Measurements from ENCODE around the gene PACRG.
"Not testable (repeated sequence)": the region's sequence is repeated elsewhere in the genome, so short reads cannot be mapped to it uniquely, and the experiment has no call there.

Gene PACRG

GRCh38 chr6:163311830-163312229 is 584.1 kb downstream of the PACRG start:
- no peak for DNase-seq (ENCODE audit: low spot score)

GRCh38 chr6:163313566-163313965 is 585.8 kb downstream of the PACRG start:
- DNase-seq (ENCODE audit: low spot score) = no peak

DNA sequence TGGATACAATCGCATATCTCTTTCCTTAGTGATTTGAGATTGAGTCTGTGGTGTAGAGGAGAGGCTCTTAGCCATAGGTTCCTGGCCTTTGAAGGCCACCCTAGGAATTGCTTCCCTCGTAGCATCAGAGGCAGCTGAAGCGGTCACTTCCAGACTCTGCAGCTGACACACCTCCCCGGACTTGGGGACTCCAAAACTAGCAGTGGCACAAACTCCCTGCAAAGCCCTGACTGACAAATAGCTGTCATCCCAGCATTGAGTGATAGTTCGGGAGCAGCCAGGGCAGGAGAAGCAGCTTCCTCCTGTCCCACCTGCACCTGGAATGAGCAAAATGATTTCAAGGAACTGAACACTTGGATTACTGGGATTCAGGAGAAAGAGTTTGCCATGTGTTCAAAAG is 586.2 kb downstream of the PACRG start:
- DNase-seq (ENCODE audit: low spot score) = no peak

- no peak for DNase-seq (ENCODE audit: low spot score)
Measured at GRCh38 chr6:163314791-163315470, 587.2 kb downstream of the PACRG start.

DNA sequence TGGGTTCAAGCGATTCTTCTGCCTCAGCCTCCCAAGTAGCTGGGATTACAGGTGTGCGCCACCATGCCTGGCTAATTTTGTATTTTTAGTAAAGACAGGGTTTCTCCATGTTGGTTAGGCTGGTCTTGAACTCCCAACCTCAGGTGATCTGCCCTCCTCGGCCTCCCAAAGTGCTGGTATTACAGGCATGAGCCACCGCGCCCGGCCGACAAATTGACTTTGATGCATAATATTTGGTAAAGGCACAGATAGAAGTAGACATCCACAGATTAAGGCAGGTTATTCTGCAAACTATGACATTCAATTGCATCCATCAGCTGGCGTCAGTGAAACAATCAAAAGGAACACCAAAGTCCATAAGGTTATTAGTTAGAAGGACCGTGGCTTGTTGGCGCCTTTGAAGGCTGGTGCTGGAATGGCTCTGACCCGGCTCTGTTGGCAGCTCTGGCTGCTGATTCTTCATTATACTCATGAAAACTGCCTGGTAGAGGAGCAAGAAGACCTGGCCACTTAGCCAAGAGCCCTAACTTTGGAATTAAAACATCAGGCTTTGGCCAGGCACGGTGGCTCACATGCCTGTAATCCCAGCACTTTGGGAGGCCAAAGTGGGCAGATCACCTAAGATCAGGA is 589.2 kb downstream of the PACRG start:
- DNase-seq (ENCODE audit: low spot score) = not testable (repeated sequence)

DNA sequence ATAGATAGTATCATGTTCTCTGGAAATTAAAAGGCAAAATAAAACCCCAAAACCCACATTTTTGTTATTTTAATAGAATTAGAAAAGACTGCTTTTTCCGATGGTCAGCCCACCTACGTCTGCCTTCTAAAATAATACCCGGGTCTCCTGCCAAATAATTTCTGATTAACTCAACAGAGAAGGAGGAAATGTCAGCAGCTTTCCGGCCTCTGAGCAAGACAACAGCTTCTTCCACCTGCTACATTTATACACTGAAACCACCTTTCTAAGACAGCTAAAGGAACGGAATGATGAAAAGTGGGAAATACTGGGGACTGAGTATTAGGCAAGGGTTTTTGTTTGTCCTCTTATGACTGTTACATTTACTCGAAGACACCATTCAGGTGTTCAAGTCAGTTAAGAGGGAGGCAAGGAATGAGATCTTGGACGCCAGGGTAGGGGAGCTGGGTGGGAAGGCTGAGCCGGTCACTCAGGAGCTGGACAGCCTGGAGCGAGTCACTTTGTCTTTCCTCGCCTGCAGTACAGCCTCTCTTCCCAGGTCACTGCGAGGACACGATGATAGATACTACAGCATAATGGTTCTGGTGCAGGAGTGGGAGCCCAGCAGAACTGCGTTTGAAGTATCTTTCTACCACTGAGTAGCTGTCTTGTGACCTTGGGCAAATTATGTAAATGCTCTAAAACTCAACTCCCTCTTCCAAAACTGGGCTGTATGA is 590.5 kb downstream of the PACRG start:
- no peak for DNase-seq (ENCODE audit: low spot score)

DNA sequence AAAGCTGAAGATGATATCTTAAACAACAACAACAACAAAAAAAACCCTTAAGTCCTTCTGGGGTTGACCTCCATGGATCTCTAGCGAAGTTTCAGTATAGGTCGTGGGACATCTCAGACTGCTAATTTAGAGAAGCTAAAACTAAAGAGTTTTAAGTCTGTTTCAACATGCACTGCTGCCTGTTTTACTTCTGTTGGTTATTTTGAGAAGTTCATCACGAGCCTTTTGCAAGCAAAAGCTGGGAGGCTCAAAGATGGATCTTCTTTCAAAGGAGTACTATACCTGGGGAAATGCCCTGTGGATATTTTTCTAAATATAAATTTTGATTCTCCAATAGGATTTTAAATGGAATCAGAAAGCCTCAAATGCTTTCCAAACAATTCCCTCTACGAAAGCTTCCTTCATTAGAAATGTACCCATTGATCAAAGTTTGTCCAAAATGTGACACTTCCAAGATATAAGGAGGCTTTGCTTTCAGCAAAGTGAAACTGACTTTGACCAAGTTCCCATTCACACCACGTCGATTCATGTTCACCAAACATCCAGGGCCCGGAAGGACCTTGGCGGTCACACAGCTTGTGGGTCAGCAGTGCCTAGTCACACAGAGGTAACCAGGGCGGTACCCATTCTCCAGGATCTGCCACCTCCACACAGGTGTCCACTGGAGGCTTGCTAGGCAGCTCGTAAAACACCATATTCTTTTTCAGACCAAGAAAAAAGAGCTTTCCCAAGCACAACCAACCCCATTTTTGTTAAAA is 592.0 kb downstream of the PACRG start:
- no peak for DNase-seq (ENCODE audit: low spot score)

DNA sequence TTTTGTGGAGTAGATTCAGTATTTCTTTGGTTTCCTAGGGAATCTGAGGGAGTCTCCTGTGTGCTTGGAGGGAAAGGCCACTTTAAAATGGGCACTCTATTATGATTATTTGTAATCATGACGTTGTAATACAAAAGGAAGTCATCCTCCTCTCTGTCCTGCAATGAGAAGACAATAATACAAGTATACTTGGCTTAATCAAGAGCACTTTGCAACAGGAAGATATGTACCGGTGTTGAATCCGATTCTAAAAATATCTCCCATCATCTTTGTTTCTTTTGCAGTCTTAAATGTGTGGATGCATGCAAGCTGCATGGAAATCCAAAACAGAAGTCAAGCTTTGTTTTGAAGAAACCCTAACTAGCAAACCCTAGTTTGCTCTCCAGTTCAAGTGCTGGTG is 592.6 kb downstream of the PACRG start:
- DNase-seq (ENCODE audit: low spot score) = no peak

DNA sequence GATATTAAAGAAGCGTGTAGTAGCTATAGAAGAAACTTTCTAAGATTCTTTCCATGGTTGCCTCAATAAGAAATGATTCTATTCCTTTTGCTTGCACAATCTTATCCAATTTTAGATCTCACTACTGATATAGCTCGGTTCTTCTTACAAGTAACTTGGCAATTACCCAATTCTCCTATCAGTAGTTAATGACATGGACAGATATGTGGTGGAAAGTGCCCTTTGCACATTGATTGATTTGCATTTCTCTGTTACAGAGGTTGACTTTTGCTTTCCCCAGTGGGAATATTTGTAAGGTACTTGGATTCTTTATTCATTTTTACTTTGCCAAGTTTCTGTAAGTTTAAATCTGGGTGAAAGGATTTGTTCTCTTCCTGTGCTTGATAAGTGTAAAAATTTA is 593.0 kb downstream of the PACRG start:
- DNase-seq (ENCODE audit: low spot score) = no peak

- DNase-seq (ENCODE audit: low spot score) = no peak
Measured at GRCh38 chr6:163321717-163322116, 593.9 kb downstream of the PACRG start.

DNA sequence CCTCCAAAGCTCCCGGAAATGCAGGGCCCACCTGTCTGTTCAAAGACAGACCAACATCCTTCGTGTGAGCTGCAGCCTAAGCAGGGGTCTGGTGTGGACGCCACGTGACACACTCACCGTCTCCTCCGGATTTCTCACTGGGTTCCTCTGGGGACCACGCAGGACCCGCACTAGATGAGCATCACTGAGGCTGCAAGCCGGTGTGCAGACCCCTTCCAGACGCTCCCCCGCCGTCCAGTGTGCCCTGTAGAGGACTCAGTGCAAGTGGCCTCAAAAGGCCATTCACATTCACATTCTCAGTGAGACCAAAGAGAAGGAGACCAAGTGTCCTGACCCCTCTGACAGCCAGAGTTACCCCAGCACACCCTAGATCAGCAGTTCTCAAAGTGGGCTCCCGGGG is 595.5 kb downstream of the PACRG start:
- no peak for DNase-seq (ENCODE audit: low spot score)

DNA sequence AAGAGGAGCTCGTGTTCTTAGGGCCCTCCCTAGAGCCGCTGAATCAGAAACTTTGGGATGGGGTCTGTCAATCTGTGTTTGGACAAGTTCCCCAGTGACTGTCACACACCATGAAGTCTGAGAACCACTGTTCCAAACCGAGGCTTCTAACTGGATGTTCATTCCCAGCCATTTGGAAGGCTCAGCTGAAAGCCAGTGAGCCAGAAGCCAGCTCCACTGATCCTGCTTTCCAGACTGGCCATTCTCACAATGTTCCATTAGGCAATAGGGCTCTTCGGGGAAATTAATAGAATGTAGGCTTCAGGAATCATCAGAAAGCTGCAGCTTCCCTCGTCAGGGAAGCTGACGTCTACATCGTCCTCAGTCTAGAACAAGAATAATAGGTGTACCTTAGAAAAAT is 595.9 kb downstream of the PACRG start:
- no peak for DNase-seq (ENCODE audit: low spot score)

DNA sequence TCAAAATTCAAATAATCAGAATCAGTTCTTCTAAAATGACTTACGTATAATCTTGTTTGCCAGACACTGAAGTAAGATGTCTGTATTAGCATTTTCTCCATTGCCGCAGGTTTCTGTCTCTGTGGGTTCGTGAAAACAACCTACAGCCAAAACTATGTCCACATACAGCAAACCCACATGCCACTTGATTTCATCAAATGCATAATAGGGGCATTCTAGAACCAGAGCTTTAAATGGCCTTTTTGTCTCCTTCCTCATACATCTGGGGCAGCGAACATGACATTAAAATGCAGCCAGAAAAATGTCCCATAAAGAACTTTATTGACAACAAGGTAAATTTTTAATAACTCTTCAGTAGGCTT is 596.5 kb downstream of the PACRG start:
- no peak for DNase-seq (ENCODE audit: low spot score)

- DNase-seq (ENCODE audit: low spot score) = no peak
Measured at GRCh38 chr6:163324688-163325389, 597.1 kb downstream of the PACRG start.

DNA sequence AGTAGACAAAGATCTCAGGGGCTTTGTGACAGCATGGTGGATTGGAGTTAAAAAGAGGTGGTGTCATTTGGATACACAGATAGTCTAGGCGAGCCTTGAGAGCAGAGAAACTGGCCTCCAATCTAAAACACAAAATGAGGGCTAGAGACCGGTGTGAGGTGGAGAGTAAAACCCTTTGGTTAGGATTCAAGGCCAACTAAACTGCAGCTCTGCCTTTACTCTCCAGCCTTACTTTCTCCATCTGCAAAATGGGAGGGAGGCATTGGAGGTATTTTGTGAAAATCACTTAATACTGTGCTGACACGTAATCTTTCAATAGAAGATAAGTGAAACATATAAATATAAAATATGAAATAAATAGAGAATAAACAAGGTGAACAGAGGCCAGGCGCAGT is 597.6 kb downstream of the PACRG start:
- no peak for DNase-seq (ENCODE audit: low spot score)

DNA sequence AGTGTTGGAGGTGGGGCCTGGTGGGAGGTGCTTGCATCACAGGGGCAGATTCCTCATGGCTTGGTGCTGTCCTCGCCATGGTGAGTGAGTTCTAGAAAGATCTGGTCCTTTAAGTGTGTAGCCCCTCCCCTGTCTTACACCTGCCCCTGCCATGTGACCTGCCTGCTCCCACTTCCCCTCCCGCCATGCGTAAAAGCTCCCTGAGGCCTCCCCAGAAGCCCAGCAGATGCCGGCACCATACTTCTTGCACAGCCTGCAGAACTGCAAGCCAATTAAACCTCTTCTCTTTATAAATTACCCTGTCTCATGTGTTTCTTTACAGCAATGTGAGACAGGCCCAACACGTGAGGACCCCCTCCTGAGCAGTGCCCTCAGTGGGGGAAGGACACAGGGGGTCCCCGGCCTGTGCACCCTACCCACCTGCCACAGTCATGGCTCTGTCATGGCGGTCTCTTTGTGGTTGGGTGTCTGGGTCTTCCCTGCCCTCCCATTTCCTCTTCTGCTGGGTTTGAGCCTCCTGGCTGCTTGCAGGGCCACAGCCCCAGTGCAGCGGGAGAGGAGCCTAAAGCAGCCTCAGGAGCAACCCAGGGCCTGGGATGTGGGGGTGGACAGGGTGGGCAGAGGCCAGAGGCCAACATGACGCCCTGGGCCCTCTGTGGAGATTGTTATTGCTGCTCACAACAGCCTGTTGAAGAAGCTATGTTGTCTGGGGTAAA is 599.5 kb downstream of the PACRG start:
- DNase-seq (ENCODE audit: low spot score) = no peak

GRCh38 chr6:163327921-163328320 is 600.1 kb downstream of the PACRG start:
- peak; percentile 84 for DNase-seq (ENCODE audit: low spot score)

DNA sequence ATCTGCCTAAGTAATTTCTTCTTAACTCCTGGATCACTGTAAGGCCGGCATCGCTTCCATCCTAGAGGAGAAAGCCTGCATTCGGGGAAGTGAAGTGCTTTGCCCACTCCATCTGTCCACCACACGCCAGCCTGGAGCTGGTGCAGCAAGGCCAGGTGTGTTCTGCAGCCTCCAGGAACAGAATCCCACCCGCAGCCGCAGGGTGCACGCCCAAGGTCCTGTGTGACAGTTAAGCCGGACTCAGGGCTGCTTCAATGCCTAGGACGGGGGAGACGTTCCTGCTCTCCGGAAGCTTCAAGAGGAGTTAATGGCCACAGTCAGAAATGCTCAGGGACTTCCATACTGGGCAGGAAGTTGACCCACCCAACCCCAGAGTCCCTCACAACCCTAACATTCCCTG is 600.6 kb downstream of the PACRG start:
- DNase-seq (ENCODE audit: low spot score) = no peak

DNA sequence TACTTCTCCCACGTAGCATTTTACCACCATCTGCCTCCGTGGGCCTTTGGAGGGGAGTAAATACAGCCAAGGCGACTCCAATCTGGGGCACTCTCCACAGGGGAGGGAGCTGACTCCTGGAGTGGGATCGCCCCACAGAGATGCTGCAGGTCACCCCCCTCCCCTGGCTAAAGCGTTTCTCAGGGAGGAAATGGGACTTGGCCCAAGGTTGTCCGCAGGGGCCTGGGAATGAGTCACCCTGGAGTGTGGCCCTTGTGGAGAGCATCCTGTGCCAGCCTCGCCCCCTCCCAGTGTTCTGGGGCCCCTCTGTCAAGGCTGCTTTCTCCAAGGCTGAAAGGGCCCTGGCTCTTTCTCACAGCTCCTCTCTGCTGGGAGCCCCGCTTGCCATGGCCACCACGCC is 602.2 kb downstream of the PACRG start:
- DNase-seq (ENCODE audit: low spot score) = no peak

DNA sequence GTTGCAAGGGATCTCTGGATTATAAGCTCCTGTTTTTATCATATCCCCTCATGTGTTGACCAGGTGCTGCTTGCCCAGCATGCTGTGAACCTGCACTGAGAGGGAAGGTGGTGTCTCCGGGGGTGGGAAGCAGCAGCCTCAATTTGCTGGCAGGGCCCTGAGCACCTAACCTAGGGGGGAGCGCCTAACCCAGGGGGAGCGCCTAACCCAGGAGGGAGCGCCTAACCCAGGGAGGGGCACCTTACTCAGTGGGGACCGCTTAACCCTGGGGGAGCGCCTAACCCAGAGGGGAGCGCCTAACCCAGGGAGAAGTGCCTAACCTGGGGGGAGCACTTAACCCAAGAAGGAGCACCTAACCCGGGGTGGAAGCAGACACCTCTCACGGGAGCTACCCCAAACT is 603.5 kb downstream of the PACRG start:
- no peak for DNase-seq (ENCODE audit: low spot score)

DNA sequence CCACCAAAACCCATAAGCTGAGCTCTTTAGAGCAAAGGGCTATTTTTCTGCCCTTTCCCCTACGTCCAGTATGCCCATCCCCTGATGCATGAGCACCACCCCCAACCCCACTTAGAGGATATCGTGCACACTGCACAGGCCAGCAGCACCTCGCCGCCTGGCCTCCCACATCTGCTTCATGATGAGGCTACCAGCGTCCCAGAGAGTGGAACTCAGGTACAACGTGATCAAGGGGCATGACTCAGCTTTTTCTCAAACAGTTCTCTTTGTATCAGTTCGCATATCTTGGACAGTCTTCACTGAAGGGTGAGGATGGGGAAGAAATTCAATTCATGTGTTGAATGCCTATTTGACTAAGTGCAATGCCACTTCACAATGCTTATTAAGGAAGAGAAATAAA is 604.8 kb downstream of the PACRG start:
- no peak for DNase-seq (ENCODE audit: low spot score)

Measured in SK-N-DZ (cell line).